Measurements from ENCODE around the gene CITED2.
"Not testable (repeated sequence)": the region's sequence is repeated elsewhere in the genome, so short reads cannot be mapped to it uniquely, and the experiment has no call there.

Gene CITED2

GRCh38 chr6:139415365-139415764 is 40.9 kb upstream of the CITED2 start:
- DNase-seq, result no peak
- H3K36me3 ChIP-seq, result no peaks in the 10 kb centered on the region
- H3K27me3 ChIP-seq, result no peaks in the 10 kb centered on the region; the same call in 1 of the 2 replicates
- no peaks in the 10 kb centered on the region for H3K4me1 ChIP-seq
- no peaks in the 10 kb centered on the region for H3K9me3 ChIP-seq
- no peak overlapping the region for H3K4me3 ChIP-seq (ENCODE audit: low read depth, low read length)
- no peak for TF ChIP-seq CTCF (IDR thresholded peaks at IDR 0.05; ENCODE audit: low read depth, low read length)

- DNase-seq; H3K36me3 ChIP-seq; H3K4me3 ChIP-seq (ENCODE audit: low read depth, low read length); H3K4me1 ChIP-seq; H3K9me3 ChIP-seq; H3K27me3 ChIP-seq: not testable (repeated sequence)
Measured at GRCh38 chr6:139412103-139412502, 37.7 kb upstream of the CITED2 start.

- no peaks in the 10 kb centered on the region for H3K4me1 ChIP-seq
- no peaks in the 10 kb centered on the region for H3K9me3 ChIP-seq
- H3K27me3 ChIP-seq, result no peaks in the 10 kb centered on the region
- no peak overlapping the region for H3K4me3 ChIP-seq (ENCODE audit: low read depth, low read length)
- no peak for DNase-seq
- no peak for TF ChIP-seq CTCF (IDR thresholded peaks at IDR 0.05; ENCODE audit: low read depth, low read length)
- H3K36me3 ChIP-seq, result no peaks in the 10 kb centered on the region
Measured at GRCh38 chr6:139409026-139409425, 34.6 kb upstream of the CITED2 start.

GRCh38 chr6:139407718-139408222 is 33.3 kb upstream of the CITED2 start:
- no peaks in the 10 kb centered on the region for H3K27me3 ChIP-seq
- no peak for TF ChIP-seq CTCF (IDR thresholded peaks at IDR 0.05; ENCODE audit: low read depth, low read length)
- no peaks in the 10 kb centered on the region for H3K36me3 ChIP-seq
- H3K4me1 ChIP-seq, result no peaks in the 10 kb centered on the region
- DNase-seq, result no peak
- H3K9me3 ChIP-seq, result no peaks in the 10 kb centered on the region
- no peak overlapping the region for H3K4me3 ChIP-seq (ENCODE audit: low read depth, low read length)

- no peak for DNase-seq
- Histone ChIP-seq H3K4me3 (ENCODE audit: low read depth, low read length) (no peak overlapping the region), H3K27me3 (no peaks in the 10 kb centered on the region), H3K36me3 (no peaks in the 10 kb centered on the region), H3K9me3 (no peaks in the 10 kb centered on the region), H3K4me1 (no peaks in the 10 kb centered on the region)
- no peak for TF ChIP-seq CTCF (IDR thresholded peaks at IDR 0.05; ENCODE audit: low read depth, low read length)
Measured at GRCh38 chr6:139406577-139407343, 32.3 kb upstream of the CITED2 start.

- no peak for DNase-seq
- Histone ChIP-seq H3K27me3 (no peaks in the 10 kb centered on the region), H3K4me1 (no peaks in the 10 kb centered on the region), H3K36me3 (no peaks in the 10 kb centered on the region), H3K9me3 (no peaks in the 10 kb centered on the region), H3K4me3 (ENCODE audit: low read depth, low read length) (no peak overlapping the region)
- TF ChIP-seq CTCF (IDR thresholded peaks at IDR 0.05; ENCODE audit: low read depth, low read length), result no peak
Measured at GRCh38 chr6:139402876-139403386, 28.5 kb upstream of the CITED2 start.

Data from BE2C (cell line).